ENCODE measurements around the gene RPAIN. TPM values are rescaled to one million over a fixed set of nuclear protein-coding genes. Genes with fewer than 3 reads are reported as not detected.

Gene RPAIN
- total RNA-seq, 1 donor from 2014 or later = 32.5 TPM

DNA sequence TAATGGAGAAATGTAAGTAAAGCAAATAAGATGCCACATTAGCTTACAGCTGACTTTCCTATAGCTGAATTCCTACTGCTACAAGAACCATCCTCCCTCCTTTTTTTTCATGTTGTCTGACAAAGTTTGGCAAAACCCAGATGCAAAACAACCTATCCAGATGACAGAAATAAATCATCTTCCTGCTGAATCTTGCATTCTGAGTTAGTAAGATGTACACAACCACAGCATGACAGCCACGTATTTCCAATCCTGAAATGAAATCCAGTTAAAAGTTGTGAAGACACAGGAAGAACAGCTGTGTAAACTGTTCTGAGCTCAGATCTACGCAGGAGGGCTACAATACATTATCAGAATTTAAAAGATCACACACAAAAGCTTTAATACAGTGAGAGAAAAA lies 53.9 kb downstream of the RPAIN start:
- DNase-seq (ENCODE audit: low spot score) (no peak), ATAC-seq (no peak)
- intact Hi-C loops (cut with DNase I) = no loop called here

DNA sequence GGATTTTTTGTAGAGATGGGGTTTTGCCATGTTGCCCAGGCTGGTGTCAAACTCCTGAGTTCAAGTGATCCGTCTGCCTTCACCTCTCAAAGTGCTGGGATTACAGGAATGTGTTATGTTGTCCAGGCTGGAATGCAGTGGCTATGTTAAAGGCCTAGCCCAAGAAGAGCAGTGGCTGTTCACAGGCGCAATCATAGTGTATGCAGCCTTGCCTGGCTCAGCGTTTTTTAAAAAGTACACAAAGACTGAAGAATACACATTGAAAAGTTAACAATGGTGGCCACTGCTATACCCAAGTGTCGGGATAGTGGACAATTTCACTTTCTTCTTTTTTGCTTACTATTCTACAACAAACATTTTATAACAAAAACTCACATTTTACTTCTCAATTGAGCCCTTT lies 59.0 kb downstream of the RPAIN start:
- DNase-seq (ENCODE audit: low spot score) (no peak), ATAC-seq (no peak)
- intact Hi-C loops (cut with DNase I) = loop anchor here (5.0 kb wide), 1 partner anchor 197 kb away; the partner anchor contains the start of gene RABEP1

DNA sequence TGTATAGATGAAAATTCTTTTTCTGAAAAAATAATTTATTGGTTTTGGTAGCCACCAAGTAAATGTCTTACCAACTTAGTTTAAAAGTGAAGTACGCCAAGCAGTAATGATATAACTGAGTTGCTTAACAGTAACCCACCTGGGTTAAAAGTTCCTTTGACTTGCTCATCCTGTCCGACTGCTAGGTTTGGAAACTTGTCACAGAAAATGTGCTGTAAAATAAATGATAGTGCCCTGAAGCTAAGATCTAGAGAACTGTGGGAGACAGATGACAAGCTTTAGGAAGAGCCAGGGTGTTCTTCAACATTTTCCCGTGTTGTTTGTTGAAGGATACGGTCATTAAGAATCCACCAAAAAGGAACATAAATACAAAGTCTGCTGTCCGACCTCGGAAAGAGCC lies 61.0 kb downstream of the RPAIN start:
- intact Hi-C loops (cut with DNase I) = no loop called here
- no peak for DNase-seq (ENCODE audit: low spot score)
- ATAC-seq = no peak

DNA sequence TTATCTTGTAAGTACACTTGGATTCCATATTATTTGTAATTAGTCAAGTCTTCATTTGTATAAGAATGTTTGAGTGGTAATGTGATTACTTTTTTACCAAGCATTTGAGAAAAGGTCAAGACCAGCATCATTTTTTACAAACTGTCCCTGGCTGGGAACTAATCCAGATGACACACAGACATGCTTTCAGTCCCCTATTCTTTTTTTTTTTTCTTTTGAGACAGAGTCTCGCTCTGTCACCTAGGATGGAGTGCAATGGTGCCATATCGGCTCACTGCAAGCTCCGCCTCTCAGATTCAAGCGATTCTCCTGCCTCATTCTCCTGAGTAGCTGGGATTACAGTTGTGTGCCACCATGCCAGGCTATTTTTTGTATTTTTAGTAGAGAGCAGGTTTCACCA lies 61.5 kb downstream of the RPAIN start:
- DNase-seq (ENCODE audit: low spot score) = no peak
- no peak for ATAC-seq
- intact Hi-C loops (cut with DNase I) = no loop called here

Other genes starting within 250 kb of the RPAIN start
- 16.5 TPM for gene ZNF594, start 228.3 kb upstream of the RPAIN start, total RNA-seq
- gene SCIMP, start 185.3 kb upstream of the RPAIN start, total RNA-seq = 4.9 TPM
- gene RABEP1, start 137.9 kb upstream of the RPAIN start, total RNA-seq = 49.1 TPM
- gene NUP88, start 520 bp upstream of the RPAIN start, total RNA-seq = 55.8 TPM
- 46.6 TPM for gene C1QBP, start 19.0 kb downstream of the RPAIN start, total RNA-seq
- 11.1 TPM for gene DHX33, start 48.8 kb downstream of the RPAIN start, total RNA-seq
- gene DERL2, start 66.0 kb downstream of the RPAIN start, total RNA-seq = 55.1 TPM
- 15.0 TPM for gene MIS12, start 66.4 kb downstream of the RPAIN start, total RNA-seq
- 51.4 TPM for gene NLRP1, start 164.3 kb downstream of the RPAIN start, total RNA-seq

All from sciatic nerve (tissue), 2 donors.